ENCODE results near the gene PPIP5K2.
"Not testable (repeated sequence)": the region's sequence is repeated elsewhere in the genome, so short reads cannot be mapped to it uniquely, and the experiment has no call there.

PPIP5K2 gene

GRCh38 chr5:103203226-103203625 is 83.1 kb downstream of the PPIP5K2 start:
- DNase-seq (ENCODE audit: low read depth): no peak
- H3K4me3 ChIP-seq (ENCODE audit: low read depth, low read length): no peak overlapping the region
- TF ChIP-seq CTCF (IDR thresholded peaks at IDR 0.05; ENCODE audit: control insufficient read depth, extremely low read depth, insufficient read depth): no peak

- not testable (repeated sequence) for H3K4me3 ChIP-seq (ENCODE audit: low read depth, low read length); DNase-seq (ENCODE audit: low read depth)
Observed at GRCh38 chr5:103204990-103205389, 84.9 kb downstream of the PPIP5K2 start.

- DNase-seq (ENCODE audit: low read depth): no peak
- TF ChIP-seq CTCF (IDR thresholded peaks at IDR 0.05; ENCODE audit: control insufficient read depth, extremely low read depth, insufficient read depth): no peak
- no peak overlapping the region for H3K4me3 ChIP-seq (ENCODE audit: low read depth, low read length)
Observed at GRCh38 chr5:103205991-103206700, 86.0 kb downstream of the PPIP5K2 start.

GRCh38 chr5:103207011-103207410 is 86.9 kb downstream of the PPIP5K2 start:
- DNase-seq (ENCODE audit: low read depth): no peak
- TF ChIP-seq CTCF (IDR thresholded peaks at IDR 0.05; ENCODE audit: control insufficient read depth, extremely low read depth, insufficient read depth): no peak
- H3K4me3 ChIP-seq (ENCODE audit: low read depth, low read length): no peak overlapping the region

- no peak for DNase-seq (ENCODE audit: low read depth)
- TF ChIP-seq CTCF (IDR thresholded peaks at IDR 0.05; ENCODE audit: control insufficient read depth, extremely low read depth, insufficient read depth): no peak
- no peak overlapping the region for H3K4me3 ChIP-seq (ENCODE audit: low read depth, low read length)
Observed at GRCh38 chr5:103207653-103208052, 87.6 kb downstream of the PPIP5K2 start.

GRCh38 chr5:103208460-103208859 is 88.4 kb downstream of the PPIP5K2 start:
- no peak for DNase-seq (ENCODE audit: low read depth)
- H3K4me3 ChIP-seq (ENCODE audit: low read depth, low read length): no peak overlapping the region
- no peak for TF ChIP-seq CTCF (IDR thresholded peaks at IDR 0.05; ENCODE audit: control insufficient read depth, extremely low read depth, insufficient read depth)

- TF ChIP-seq CTCF (IDR thresholded peaks at IDR 0.05; ENCODE audit: control insufficient read depth, extremely low read depth, insufficient read depth): no peak
- DNase-seq (ENCODE audit: low read depth): no peak
- no peak overlapping the region for H3K4me3 ChIP-seq (ENCODE audit: low read depth, low read length)
Observed at GRCh38 chr5:103209065-103209464, 89.0 kb downstream of the PPIP5K2 start.
